ENCODE results near the gene FBXW4. TPM values are rescaled to one million over a fixed set of nuclear protein-coding genes. Genes with fewer than 3 reads are reported as not detected.

The FBXW4 gene
- total RNA-seq, 1 experiment from 2014 or later, result 15.7 TPM

- intact Hi-C loops (cut with micrococcal nuclease; ENCODE audit: unreplicated experiment), result no loop called here
- CTCF ChIA-PET, result no interaction called here
- BruUV-seq (replicated peaks), result no TSS peak
- no peak overlapping the region for H3K4me3 Mint-ChIP-seq (ENCODE audit: low read depth, unreplicated experiment)
- TF ChIP-seq CTCF (IDR thresholded peaks at IDR 0.05; ENCODE audit: unreplicated experiment), result no peak
- DNase-seq, result no peak
- no peaks in the 10 kb centered on the region for H3K9me3 Mint-ChIP-seq (ENCODE audit: low read depth, unreplicated experiment)
- H3K4me1 Mint-ChIP-seq (ENCODE audit: low read depth, unreplicated experiment), result no peaks in the 10 kb centered on the region
- H3K27ac Mint-ChIP-seq (ENCODE audit: unreplicated experiment), result no peak overlapping the region
- no peaks in the 10 kb centered on the region for H3K36me3 Mint-ChIP-seq (ENCODE audit: insufficient read depth, unreplicated experiment)
- H3K27me3 Mint-ChIP-seq (ENCODE audit: unreplicated experiment), result no peaks in the 10 kb centered on the region
These were observed 87.8 kb downstream of the FBXW4 start for GRCh38 chr10:101607124-101607523.

- peak; percentile 52 for TF ChIP-seq CTCF (IDR thresholded peaks at IDR 0.05; ENCODE audit: unreplicated experiment)
- DNase-seq, result peak; percentile 70
- intact Hi-C loops (cut with micrococcal nuclease; ENCODE audit: unreplicated experiment), result loop anchor here (2.0 kb wide), 1 partner anchor 178 kb away; no protein-coding TSS in a partner anchor
- Mint-ChIP-seq H3K4me3 (ENCODE audit: low read depth, unreplicated experiment) (no peak overlapping the region), H3K9me3 (ENCODE audit: low read depth, unreplicated experiment) (no peaks in the 10 kb centered on the region), H3K36me3 (ENCODE audit: insufficient read depth, unreplicated experiment) (no peaks in the 10 kb centered on the region), H3K4me1 (ENCODE audit: low read depth, unreplicated experiment) (no peaks in the 10 kb centered on the region), H3K27ac (ENCODE audit: unreplicated experiment) (no peak overlapping the region), H3K27me3 (ENCODE audit: unreplicated experiment) (no peaks in the 10 kb centered on the region)
- no TSS peak for BruUV-seq (replicated peaks)
- CTCF ChIA-PET, result interaction anchor here (0.5 to 2.5 kb wide), 7 partner anchors 13 to 1070 kb away, joined by 3 to 34 read pairs (median 7); partner anchors contain the start of gene NPM3
These were observed 92.1 kb downstream of the FBXW4 start for GRCh38 chr10:101602761-101603398.

GRCh38 chr10:101601541-101601940, 93.4 kb downstream of the FBXW4 start:
- Mint-ChIP-seq H3K27me3 (ENCODE audit: unreplicated experiment) (no peaks in the 10 kb centered on the region), H3K36me3 (ENCODE audit: insufficient read depth, unreplicated experiment) (no peaks in the 10 kb centered on the region), H3K9me3 (ENCODE audit: low read depth, unreplicated experiment) (no peaks in the 10 kb centered on the region), H3K4me1 (ENCODE audit: low read depth, unreplicated experiment) (no peaks in the 10 kb centered on the region), H3K27ac (ENCODE audit: unreplicated experiment) (no peak overlapping the region), H3K4me3 (ENCODE audit: low read depth, unreplicated experiment) (no peak overlapping the region)
- DNase-seq, result no peak
- TF ChIP-seq CTCF (IDR thresholded peaks at IDR 0.05; ENCODE audit: unreplicated experiment), result no peak
- CTCF ChIA-PET, result no interaction called here
- intact Hi-C loops (cut with micrococcal nuclease; ENCODE audit: unreplicated experiment), result no loop called here
- no TSS peak for BruUV-seq (replicated peaks)

GRCh38 chr10:101597091-101597900, 97.7 kb downstream of the FBXW4 start:
- CTCF ChIA-PET, result no interaction called here
- BruUV-seq (replicated peaks), result no TSS peak
- intact Hi-C loops (cut with micrococcal nuclease; ENCODE audit: unreplicated experiment), result no loop called here
- DNase-seq, result no peak
- Mint-ChIP-seq H3K27me3 (ENCODE audit: unreplicated experiment) (no peaks in the 10 kb centered on the region), H3K36me3 (ENCODE audit: insufficient read depth, unreplicated experiment) (no peaks in the 10 kb centered on the region), H3K4me3 (ENCODE audit: low read depth, unreplicated experiment) (no peak overlapping the region), H3K27ac (ENCODE audit: unreplicated experiment) (no peak overlapping the region), H3K4me1 (ENCODE audit: low read depth, unreplicated experiment) (no peaks in the 10 kb centered on the region), H3K9me3 (ENCODE audit: low read depth, unreplicated experiment) (no peaks in the 10 kb centered on the region)
- no peak for TF ChIP-seq CTCF (IDR thresholded peaks at IDR 0.05; ENCODE audit: unreplicated experiment)
